ENCODE results near the gene TMEM123. TPM values are rescaled to one million over a fixed set of nuclear protein-coding genes. Genes with fewer than 3 reads are reported as not detected.
"Not testable (repeated sequence)": the region's sequence is repeated elsewhere in the genome, so short reads cannot be mapped to it uniquely, and the experiment has no call there.

The TMEM123 gene
- total and polyA plus RNA-seq, 4 donors, result 125 to 164 (median 153) TPM

DNA sequence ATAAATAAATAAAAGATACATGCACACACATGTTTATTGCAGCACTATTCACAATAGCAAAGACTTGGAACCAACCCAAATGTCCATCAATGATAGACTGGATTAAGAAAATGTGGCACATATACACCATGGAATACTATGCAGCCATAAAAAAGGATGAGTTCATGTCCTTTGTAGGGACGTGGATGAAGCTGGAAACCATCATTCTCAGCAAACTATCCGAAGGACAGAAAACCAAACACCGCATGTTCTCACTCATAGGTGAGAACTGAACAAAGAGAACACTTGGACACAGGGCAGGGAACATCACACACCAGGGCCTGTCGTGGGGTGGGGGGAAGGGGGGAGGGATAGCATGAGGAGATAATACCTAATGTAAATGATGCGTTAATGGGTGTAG lies 7.9 kb downstream of the TMEM123 start:
- no CpG with 5 or more reads among the region's 5 CpGs for WGBS (ENCODE audit: insufficient coverage)
- H3K36me3 ChIP-seq (ENCODE audit: control insufficient read depth, insufficient read depth, low read length), result not testable (repeated sequence)

GRCh38 chr11:102444142-102444541 lies 8.4 kb downstream of the TMEM123 start:
- not testable (repeated sequence) for H3K4me3 ChIP-seq (ENCODE audit: low read depth, low read length); H3K4me1 ChIP-seq (ENCODE audit: control insufficient read depth, insufficient read depth, low read length); H3K27me3 ChIP-seq (ENCODE audit: control insufficient read depth, insufficient read depth, low read length); H3K36me3 ChIP-seq (ENCODE audit: control insufficient read depth, insufficient read depth, low read length); H3K9me3 ChIP-seq (ENCODE audit: control insufficient read depth, insufficient read depth, low read length); H3K27ac ChIP-seq (ENCODE audit: low read depth, low read length); DNase-seq (ENCODE audit: low read depth in 4 of 6, low spot score in 6 of 6)
- 80% methylated on average over 1 of the region's 4 CpGs for WGBS (ENCODE audit: insufficient coverage)

More for the DNA sequence above, 7.9 kb downstream of the TMEM123 start:
- not testable (repeated sequence) for H3K4me1 ChIP-seq (ENCODE audit: control insufficient read depth, insufficient read depth, low read length); H3K9me3 ChIP-seq (ENCODE audit: control insufficient read depth, insufficient read depth, low read length); DNase-seq (ENCODE audit: low read depth in 4 of 6, low spot score in 6 of 6); H3K27me3 ChIP-seq (ENCODE audit: control insufficient read depth, insufficient read depth, low read length); H3K4me3 ChIP-seq (ENCODE audit: low read depth, low read length); H3K27ac ChIP-seq (ENCODE audit: low read depth, low read length)

- H3K4me1 ChIP-seq (ENCODE audit: control insufficient read depth, insufficient read depth, low read length); H3K27me3 ChIP-seq (ENCODE audit: control insufficient read depth, insufficient read depth, low read length); H3K27ac ChIP-seq (ENCODE audit: low read depth, low read length); H3K9me3 ChIP-seq (ENCODE audit: control insufficient read depth, insufficient read depth, low read length); H3K4me3 ChIP-seq (ENCODE audit: low read depth, low read length); H3K36me3 ChIP-seq (ENCODE audit: control insufficient read depth, insufficient read depth, low read length); DNase-seq (ENCODE audit: low read depth in 4 of 6, low spot score in 6 of 6): not testable (repeated sequence)
- WGBS (ENCODE audit: insufficient coverage), result 65% methylated on average over 4 of the region's 4 CpGs
Observed at GRCh38 chr11:102439063-102439363, 13.6 kb downstream of the TMEM123 start.

DNA sequence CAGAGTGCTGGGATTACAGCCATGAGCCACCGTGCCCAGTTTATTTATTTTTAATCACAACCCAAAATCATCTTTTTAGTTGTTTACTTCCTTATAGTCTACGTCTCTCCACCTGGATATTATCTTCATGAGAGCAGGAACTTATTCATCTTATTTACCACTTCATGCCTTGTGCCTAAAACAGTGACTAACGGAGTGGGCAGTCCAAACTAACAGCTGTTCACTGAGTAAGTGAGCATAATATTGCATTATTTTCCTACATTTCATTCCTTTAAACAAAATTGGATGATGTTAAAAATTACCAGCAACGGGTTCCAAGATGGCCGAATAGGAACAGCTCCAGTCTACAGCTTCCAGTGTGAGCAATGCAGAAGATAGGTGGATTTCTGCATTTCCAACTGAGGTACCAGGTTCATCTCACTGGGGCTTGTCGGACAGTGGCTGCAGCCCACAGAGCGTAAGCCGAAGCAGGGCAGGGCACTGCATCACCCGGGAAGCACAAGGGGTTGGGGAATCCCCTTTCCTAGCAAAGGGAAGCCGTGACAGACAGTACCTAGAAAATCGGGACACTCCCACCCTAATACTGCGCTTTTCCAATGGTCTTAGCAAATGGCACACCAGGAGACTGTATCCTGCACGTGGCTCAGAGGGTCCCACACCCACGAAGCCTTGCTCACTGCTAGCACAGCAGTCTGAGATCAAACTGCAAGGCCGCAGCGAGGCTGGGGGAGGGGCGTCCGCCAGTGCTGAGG lies 14.1 kb downstream of the TMEM123 start:
- DNase-seq (ENCODE audit: low read depth in 4 of 6, low spot score in 6 of 6), result no peak
- Histone ChIP-seq H3K27ac (ENCODE audit: low read depth, low read length) (no peak overlapping the region), H3K36me3 (ENCODE audit: control insufficient read depth, insufficient read depth, low read length) (no peaks in the 10 kb centered on the region), H3K4me1 (ENCODE audit: control insufficient read depth, insufficient read depth, low read length) (no peaks in the 10 kb centered on the region), H3K27me3 (ENCODE audit: control insufficient read depth, insufficient read depth, low read length) (no peaks in the 10 kb centered on the region), H3K9me3 (ENCODE audit: control insufficient read depth, insufficient read depth, low read length) (no peaks in the 10 kb centered on the region), H3K4me3 (ENCODE audit: low read depth, low read length) (no peak overlapping the region)
- 85% methylated on average over 14 of the region's 18 CpGs for WGBS (ENCODE audit: insufficient coverage)

DNA sequence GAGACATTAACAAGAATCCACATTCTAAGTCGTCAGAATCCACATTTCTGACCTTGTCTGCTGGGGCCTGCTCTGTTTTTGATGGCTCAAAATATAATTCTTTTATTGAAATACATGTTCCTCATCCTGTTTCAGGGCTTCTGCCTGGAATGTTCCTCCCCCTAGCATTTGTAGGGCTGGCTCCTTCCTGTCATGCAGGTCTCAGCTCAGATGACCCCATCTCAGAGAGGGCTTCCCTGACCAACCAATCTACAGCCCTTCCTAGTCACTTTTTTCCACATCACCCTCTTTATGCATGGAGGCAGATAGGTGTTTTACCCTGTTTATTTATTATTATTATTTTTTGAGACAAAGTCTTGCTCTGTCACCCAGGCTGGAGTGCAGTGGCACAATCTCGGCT lies 14.8 kb downstream of the TMEM123 start:
- no peak for DNase-seq (ENCODE audit: low read depth in 4 of 6, low spot score in 6 of 6)
- peaks cover 4% of the 10 kb centered on the region for H3K9me3 ChIP-seq (ENCODE audit: control insufficient read depth, insufficient read depth, low read length)
- H3K4me1 ChIP-seq (ENCODE audit: control insufficient read depth, insufficient read depth, low read length), result no peaks in the 10 kb centered on the region
- no peak overlapping the region for H3K27ac ChIP-seq (ENCODE audit: low read depth, low read length)
- WGBS (ENCODE audit: insufficient coverage), result no CpG with 5 or more reads among the region's 2 CpGs
- no peak overlapping the region for H3K4me3 ChIP-seq (ENCODE audit: low read depth, low read length)
- H3K36me3 ChIP-seq (ENCODE audit: control insufficient read depth, insufficient read depth, low read length), result no peaks in the 10 kb centered on the region
- H3K27me3 ChIP-seq (ENCODE audit: control insufficient read depth, insufficient read depth, low read length), result no peaks in the 10 kb centered on the region

GRCh38 chr11:102436976-102437375 lies 15.6 kb downstream of the TMEM123 start:
- no peaks in the 10 kb centered on the region for H3K36me3 ChIP-seq (ENCODE audit: control insufficient read depth, insufficient read depth, low read length)
- H3K4me1 ChIP-seq (ENCODE audit: control insufficient read depth, insufficient read depth, low read length), result no peaks in the 10 kb centered on the region
- WGBS (ENCODE audit: insufficient coverage), result no CpG with 5 or more reads among the region's 2 CpGs
- no peak for DNase-seq (ENCODE audit: low read depth in 4 of 6, low spot score in 6 of 6)
- H3K9me3 ChIP-seq (ENCODE audit: control insufficient read depth, insufficient read depth, low read length), result peaks cover 4% of the 10 kb centered on the region
- no peak overlapping the region for H3K4me3 ChIP-seq (ENCODE audit: low read depth, low read length)
- no peaks in the 10 kb centered on the region for H3K27me3 ChIP-seq (ENCODE audit: control insufficient read depth, insufficient read depth, low read length)
- H3K27ac ChIP-seq (ENCODE audit: low read depth, low read length), result no peak overlapping the region

GRCh38 chr11:102436561-102436960 lies 16.0 kb downstream of the TMEM123 start:
- Histone ChIP-seq H3K9me3 (ENCODE audit: control insufficient read depth, insufficient read depth, low read length) (peaks cover 4% of the 10 kb centered on the region), H3K4me1 (ENCODE audit: control insufficient read depth, insufficient read depth, low read length) (no peaks in the 10 kb centered on the region), H3K4me3 (ENCODE audit: low read depth, low read length) (no peak overlapping the region), H3K36me3 (ENCODE audit: control insufficient read depth, insufficient read depth, low read length) (no peaks in the 10 kb centered on the region), H3K27ac (ENCODE audit: low read depth, low read length) (no peak overlapping the region), H3K27me3 (ENCODE audit: control insufficient read depth, insufficient read depth, low read length) (no peaks in the 10 kb centered on the region)
- WGBS (ENCODE audit: insufficient coverage), result no CpG with 5 or more reads among the region's 3 CpGs
- DNase-seq (ENCODE audit: low read depth in 4 of 6, low spot score in 6 of 6), result no peak

- H3K36me3 ChIP-seq (ENCODE audit: control insufficient read depth, insufficient read depth, low read length), result no peaks in the 10 kb centered on the region
- no peaks in the 10 kb centered on the region for H3K4me1 ChIP-seq (ENCODE audit: control insufficient read depth, insufficient read depth, low read length)
- DNase-seq (ENCODE audit: low read depth in 4 of 6, low spot score in 6 of 6), result no peak
- peaks cover 4% of the 10 kb centered on the region for H3K9me3 ChIP-seq (ENCODE audit: control insufficient read depth, insufficient read depth, low read length)
- no CpG with 5 or more reads among the region's 3 CpGs for WGBS (ENCODE audit: insufficient coverage)
- no peak overlapping the region for H3K4me3 ChIP-seq (ENCODE audit: low read depth, low read length)
- H3K27ac ChIP-seq (ENCODE audit: low read depth, low read length), result no peak overlapping the region
- H3K27me3 ChIP-seq (ENCODE audit: control insufficient read depth, insufficient read depth, low read length), result no peaks in the 10 kb centered on the region
Observed at GRCh38 chr11:102435688-102436087, 16.9 kb downstream of the TMEM123 start.

DNA sequence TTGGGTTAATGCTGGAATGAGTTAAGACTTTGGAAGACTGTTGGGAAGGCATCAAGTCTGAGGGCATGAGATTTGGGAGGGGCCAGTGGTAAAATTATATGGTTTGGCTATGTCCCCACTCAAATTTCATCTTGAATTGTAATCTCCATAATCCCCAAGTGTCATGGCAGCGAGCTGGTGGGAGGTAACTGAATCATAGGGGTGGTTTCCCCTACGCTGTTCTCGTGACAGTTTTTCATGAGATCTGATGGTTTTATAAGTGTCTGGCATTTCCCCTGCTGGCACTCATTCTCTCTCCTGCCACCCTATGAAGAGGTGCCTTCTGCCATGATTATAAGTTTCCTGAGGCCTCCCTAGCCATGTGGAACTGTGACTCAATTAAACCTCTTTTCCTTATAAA lies 19.0 kb downstream of the TMEM123 start:
- not testable (repeated sequence) for H3K4me3 ChIP-seq (ENCODE audit: low read depth, low read length); H3K27ac ChIP-seq (ENCODE audit: low read depth, low read length); H3K36me3 ChIP-seq (ENCODE audit: control insufficient read depth, insufficient read depth, low read length); H3K4me1 ChIP-seq (ENCODE audit: control insufficient read depth, insufficient read depth, low read length); H3K9me3 ChIP-seq (ENCODE audit: control insufficient read depth, insufficient read depth, low read length); H3K27me3 ChIP-seq (ENCODE audit: control insufficient read depth, insufficient read depth, low read length); DNase-seq (ENCODE audit: low read depth in 4 of 6, low spot score in 6 of 6)
- no CpG with 5 or more reads among the region's 3 CpGs for WGBS (ENCODE audit: insufficient coverage)

- H3K4me1 ChIP-seq (ENCODE audit: control insufficient read depth, insufficient read depth, low read length); H3K27me3 ChIP-seq (ENCODE audit: control insufficient read depth, insufficient read depth, low read length); H3K9me3 ChIP-seq (ENCODE audit: control insufficient read depth, insufficient read depth, low read length); DNase-seq (ENCODE audit: low read depth in 4 of 6, low spot score in 6 of 6); H3K27ac ChIP-seq (ENCODE audit: low read depth, low read length); H3K36me3 ChIP-seq (ENCODE audit: control insufficient read depth, insufficient read depth, low read length); H3K4me3 ChIP-seq (ENCODE audit: low read depth, low read length): not testable (repeated sequence)
- WGBS (ENCODE audit: insufficient coverage), result 100% methylated on average over 1 of the region's 2 CpGs
Observed at GRCh38 chr11:102432560-102432959, 20.0 kb downstream of the TMEM123 start.
